HUES48 (cell line): ENCODE results near the gene CAMK2A.

Experiments used
- H3K27ac ChIP-seq: one replicate; pipeline ENCODE4 v1.7.0; 2013; ENCODE audit warnings: low read depth, low read length, inconsistent platforms
- H3K27me3 ChIP-seq: 2 replicates; pipeline ENCODE4 v1.6.1; 2013; ENCODE audit warnings: mild to moderate bottlenecking, low read length; ENCODE audit not compliant: control insufficient read depth, insufficient read depth
- H3K36me3 ChIP-seq: 2 replicates; pipeline ENCODE4 v1.6.1; 2013; ENCODE audit warnings: low read length; ENCODE audit not compliant: control insufficient read depth, insufficient read depth
- H3K4me1 ChIP-seq: 2 replicates; pipeline ENCODE4 v1.6.1; 2013; ENCODE audit warnings: mild to moderate bottlenecking, low read length; ENCODE audit not compliant: control insufficient read depth, insufficient read depth
- H3K4me3 ChIP-seq: 2 replicates; pipeline ENCODE4 v1.5.1; 2013; ENCODE audit warnings: mild to moderate bottlenecking, low read depth, low read length
- H3K9ac ChIP-seq: 2 replicates; pipeline ENCODE4 v1.6.1; 2013; ENCODE audit warnings: mild to moderate bottlenecking, low read depth, low read length, moderate library complexity
- H3K9me3 ChIP-seq: 2 replicates; pipeline ENCODE4 v1.6.1; 2013; ENCODE audit warnings: low read length; ENCODE audit not compliant: control insufficient read depth, insufficient read depth

Gene CAMK2A

DNA sequence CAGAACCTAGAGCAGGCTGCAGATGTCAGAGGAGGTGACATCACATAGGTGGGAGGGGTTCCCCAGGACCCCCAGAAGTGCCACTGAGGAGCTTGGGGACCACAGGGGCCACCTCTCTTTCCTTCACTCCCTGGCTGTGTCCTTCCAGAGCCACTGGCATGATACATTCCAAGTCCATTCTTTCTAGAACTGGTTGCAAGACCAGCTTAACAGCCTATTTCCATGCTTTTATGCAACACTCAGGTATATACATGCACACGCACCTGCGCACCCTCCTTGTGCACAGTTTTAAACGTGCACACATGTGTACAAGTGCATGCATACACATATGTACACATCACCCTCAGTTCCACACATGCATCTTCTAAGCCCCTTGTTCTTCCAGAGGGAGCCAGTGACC is 60.0 kb downstream of the CAMK2A start:
- no peaks in the 10 kb centered on the region for H3K36me3 ChIP-seq

GRCh38 chr5:150227606-150228273 is 61.8 kb downstream of the CAMK2A start:
- Histone ChIP-seq H3K9me3 (no peaks in the 10 kb centered on the region), H3K9ac (no peak overlapping the region), H3K4me3 (no peak overlapping the region), H3K4me1 (no peaks in the 10 kb centered on the region), H3K27ac (no peak overlapping the region), H3K36me3 (no peaks in the 10 kb centered on the region), H3K27me3 (no peaks in the 10 kb centered on the region)

More for the DNA sequence above, 60.0 kb downstream of the CAMK2A start:
- H3K4me3 ChIP-seq: no peak overlapping the region
- H3K27ac ChIP-seq: no peak overlapping the region
- no peak overlapping the region for H3K9ac ChIP-seq
- no peaks in the 10 kb centered on the region for H3K27me3 ChIP-seq
- no peaks in the 10 kb centered on the region for H3K4me1 ChIP-seq
- no peaks in the 10 kb centered on the region for H3K9me3 ChIP-seq

- H3K27me3 ChIP-seq: no peaks in the 10 kb centered on the region
- H3K9me3 ChIP-seq: no peaks in the 10 kb centered on the region
- no peaks in the 10 kb centered on the region for H3K36me3 ChIP-seq
- H3K4me1 ChIP-seq: no peaks in the 10 kb centered on the region
- H3K27ac ChIP-seq: no peak overlapping the region
- H3K4me3 ChIP-seq: no peak overlapping the region
- H3K9ac ChIP-seq: no peak overlapping the region
These were observed 62.5 kb downstream of the CAMK2A start for GRCh38 chr5:150227036-150227435.

GRCh38 chr5:150224483-150225027 is 65.0 kb downstream of the CAMK2A start:
- no peak overlapping the region for H3K4me3 ChIP-seq
- no peak overlapping the region for H3K27ac ChIP-seq
- no peaks in the 10 kb centered on the region for H3K36me3 ChIP-seq
- H3K27me3 ChIP-seq: no peaks in the 10 kb centered on the region
- H3K4me1 ChIP-seq: no peaks in the 10 kb centered on the region
- H3K9me3 ChIP-seq: no peaks in the 10 kb centered on the region
- no peak overlapping the region for H3K9ac ChIP-seq

DNA sequence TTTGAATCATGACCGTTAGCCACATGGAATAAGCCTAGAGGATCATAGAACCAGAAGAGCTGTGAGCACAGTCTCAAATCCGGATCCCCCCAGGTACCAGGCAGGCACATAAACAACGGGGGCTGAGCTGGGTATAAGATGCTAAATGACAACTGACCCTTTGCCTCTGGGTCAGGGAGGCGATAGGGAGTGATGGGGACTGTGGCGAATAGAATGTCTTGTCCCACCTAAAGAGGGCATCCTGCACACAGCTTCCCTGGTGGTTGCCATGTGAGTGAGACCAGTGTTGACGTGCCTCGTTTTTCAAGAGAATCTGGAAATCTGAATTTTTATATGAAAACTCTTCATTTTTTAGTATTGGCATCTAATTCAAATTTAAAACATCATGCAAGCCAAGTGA is 66.1 kb downstream of the CAMK2A start:
- Histone ChIP-seq H3K9me3 (no peaks in the 10 kb centered on the region), H3K9ac (no peak overlapping the region), H3K4me3 (no peak overlapping the region), H3K27ac (no peak overlapping the region), H3K4me1 (no peaks in the 10 kb centered on the region), H3K36me3 (no peaks in the 10 kb centered on the region), H3K27me3 (no peaks in the 10 kb centered on the region)

GRCh38 chr5:150222906-150223305 is 66.7 kb downstream of the CAMK2A start:
- Histone ChIP-seq H3K9ac (no peak overlapping the region), H3K36me3 (no peaks in the 10 kb centered on the region), H3K27ac (no peak overlapping the region), H3K4me1 (no peaks in the 10 kb centered on the region), H3K4me3 (no peak overlapping the region), H3K9me3 (no peaks in the 10 kb centered on the region), H3K27me3 (no peaks in the 10 kb centered on the region)

- Histone ChIP-seq H3K27ac (no peak overlapping the region), H3K27me3 (peaks cover 5% of the 10 kb centered on the region; the same call in 1 of the 2 replicates), H3K4me3 (no peak overlapping the region), H3K4me1 (no peaks in the 10 kb centered on the region), H3K9me3 (no peaks in the 10 kb centered on the region), H3K9ac (no peak overlapping the region), H3K36me3 (no peaks in the 10 kb centered on the region)
These were observed 68.1 kb downstream of the CAMK2A start for GRCh38 chr5:150221471-150221870.

GRCh38 chr5:150219861-150220260 is 69.7 kb downstream of the CAMK2A start:
- no peak overlapping the region for H3K27ac ChIP-seq
- no peaks in the 10 kb centered on the region for H3K36me3 ChIP-seq
- no peak overlapping the region for H3K9ac ChIP-seq
- no peaks in the 10 kb centered on the region for H3K9me3 ChIP-seq
- peaks cover 5% of the 10 kb centered on the region; the same call in 1 of the 2 replicates for H3K27me3 ChIP-seq
- H3K4me1 ChIP-seq: no peaks in the 10 kb centered on the region
- no peak overlapping the region for H3K4me3 ChIP-seq

- H3K4me3 ChIP-seq: no peak overlapping the region
- no peaks in the 10 kb centered on the region for H3K9me3 ChIP-seq
- H3K27ac ChIP-seq: no peak overlapping the region
- no peak overlapping the region for H3K9ac ChIP-seq
- H3K36me3 ChIP-seq: no peaks in the 10 kb centered on the region
- peaks cover 5% of the 10 kb centered on the region for H3K27me3 ChIP-seq
- no peaks in the 10 kb centered on the region for H3K4me1 ChIP-seq
These were observed 70.4 kb downstream of the CAMK2A start for GRCh38 chr5:150219142-150219541.

GRCh38 chr5:150218693-150219035 is 70.9 kb downstream of the CAMK2A start:
- Histone ChIP-seq H3K36me3 (no peaks in the 10 kb centered on the region), H3K9me3 (no peaks in the 10 kb centered on the region), H3K9ac (no peak overlapping the region), H3K27ac (no peak overlapping the region), H3K4me3 (no peak overlapping the region), H3K4me1 (no peaks in the 10 kb centered on the region), H3K27me3 (peaks cover 5% of the 10 kb centered on the region)

- Histone ChIP-seq H3K9me3 (no peaks in the 10 kb centered on the region), H3K27me3 (peaks cover 5% of the 10 kb centered on the region), H3K4me3 (no peak overlapping the region), H3K36me3 (no peaks in the 10 kb centered on the region), H3K27ac (no peak overlapping the region), H3K4me1 (no peaks in the 10 kb centered on the region), H3K9ac (no peak overlapping the region)
These were observed 71.5 kb downstream of the CAMK2A start for GRCh38 chr5:150217873-150218692.
